Ishikawa (cell line): ENCODE measurements around the gene FAM114A1.

Experiments used
- CEBPB ChIP-seq: IDR thresholded peaks from 2 replicates; pipeline ENCODE4 v1.6.1; 2012
- CREB1 ChIP-seq: IDR thresholded peaks from 2 replicates; pipeline ENCODE4 v1.6.1; 2012; ENCODE audit warnings: low read depth
- EGR1 ChIP-seq: IDR thresholded peaks from 2 replicates; pipeline ENCODE4 v1.6.1; 2012
- EP300 ChIP-seq: IDR thresholded peaks from 2 replicates; pipeline ENCODE4 v1.6.1; 2012; ENCODE audit warnings: borderline replicate concordance
- FOXM1 ChIP-seq: IDR thresholded peaks from 2 replicates; pipeline ENCODE4 v1.6.1; 2012; ENCODE audit warnings: low read depth, borderline replicate concordance
- NFIC ChIP-seq: IDR thresholded peaks from 2 replicates; pipeline ENCODE4 v1.6.1; 2012
- RAD21 ChIP-seq: IDR thresholded peaks from 2 replicates; pipeline ENCODE4 v1.6.1; 2012; ENCODE audit warnings: low read depth
- TAF1 ChIP-seq: IDR thresholded peaks from 2 replicates; pipeline ENCODE4 v1.6.1; 2012; ENCODE audit warnings: low read depth, mild to moderate bottlenecking
- TCF12 ChIP-seq: IDR thresholded peaks from 2 replicates; pipeline ENCODE4 v1.6.1; 2012; ENCODE audit warnings: low read depth
- TEAD4 ChIP-seq: IDR thresholded peaks from 2 replicates; pipeline ENCODE4 v1.6.1; 2012
- YY1 ChIP-seq: IDR thresholded peaks from 2 replicates; pipeline ENCODE4 v1.6.1; 2012; ENCODE audit warnings: low read depth
- ZBTB7A ChIP-seq: IDR thresholded peaks from 2 replicates; pipeline ENCODE4 v1.6.1; 2012; ENCODE audit warnings: low read depth
- TF ChIP-seq, protein P1 (sequence below): IDR thresholded peaks from 2 replicates; pipeline ENCODE4 v1.6.1; 2012
- TF ChIP-seq, protein P2 (sequence below): IDR thresholded peaks from 2 replicates; pipeline ENCODE4 v1.6.1; 2012; ENCODE audit warnings: low read depth, mild to moderate bottlenecking
- TF ChIP-seq, protein P3 (sequence below): IDR thresholded peaks from 2 replicates; pipeline ENCODE4 v1.6.1; 2012

Gene FAM114A1

DNA sequence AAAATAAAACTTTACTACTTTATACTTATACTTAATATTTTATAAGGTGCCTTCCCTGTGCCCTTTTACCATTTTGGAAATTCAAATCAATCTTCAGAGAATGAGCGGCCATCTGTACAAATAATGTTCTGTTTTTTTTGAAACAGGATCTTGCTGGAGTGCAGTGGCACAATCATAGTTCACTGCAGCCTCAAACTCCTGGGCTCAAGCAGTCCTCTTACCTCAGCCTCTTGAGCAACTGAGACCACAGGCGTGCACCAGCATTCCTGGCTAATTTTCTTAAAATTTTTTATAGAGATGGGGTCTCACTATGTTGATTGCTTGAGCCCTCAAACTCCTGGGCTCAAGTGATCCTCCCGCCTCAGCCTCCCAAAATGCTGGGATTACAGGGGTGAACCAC is 53.5 kb downstream of the FAM114A1 start:
- TF ChIP-seq YY1 (no peak), NFIC (no peak), CREB1 (no peak), TEAD4 (no peak), CEBPB (no peak), ZBTB7A (no peak), RAD21 (no peak), TAF1 (no peak), EP300 (no peak), FOXM1 (no peak), TCF12 (no peak)
- TF ChIP-seq, protein P1, sequence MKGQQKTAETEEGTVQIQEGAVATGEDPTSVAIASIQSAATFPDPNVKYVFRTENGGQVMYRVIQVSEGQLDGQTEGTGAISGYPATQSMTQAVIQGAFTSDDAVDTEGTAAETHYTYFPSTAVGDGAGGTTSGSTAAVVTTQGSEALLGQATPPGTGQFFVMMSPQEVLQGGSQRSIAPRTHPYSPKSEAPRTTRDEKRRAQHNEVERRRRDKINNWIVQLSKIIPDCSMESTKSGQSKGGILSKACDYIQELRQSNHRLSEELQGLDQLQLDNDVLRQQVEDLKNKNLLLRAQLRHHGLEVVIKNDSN: no peak
- TF ChIP-seq, protein P2, sequence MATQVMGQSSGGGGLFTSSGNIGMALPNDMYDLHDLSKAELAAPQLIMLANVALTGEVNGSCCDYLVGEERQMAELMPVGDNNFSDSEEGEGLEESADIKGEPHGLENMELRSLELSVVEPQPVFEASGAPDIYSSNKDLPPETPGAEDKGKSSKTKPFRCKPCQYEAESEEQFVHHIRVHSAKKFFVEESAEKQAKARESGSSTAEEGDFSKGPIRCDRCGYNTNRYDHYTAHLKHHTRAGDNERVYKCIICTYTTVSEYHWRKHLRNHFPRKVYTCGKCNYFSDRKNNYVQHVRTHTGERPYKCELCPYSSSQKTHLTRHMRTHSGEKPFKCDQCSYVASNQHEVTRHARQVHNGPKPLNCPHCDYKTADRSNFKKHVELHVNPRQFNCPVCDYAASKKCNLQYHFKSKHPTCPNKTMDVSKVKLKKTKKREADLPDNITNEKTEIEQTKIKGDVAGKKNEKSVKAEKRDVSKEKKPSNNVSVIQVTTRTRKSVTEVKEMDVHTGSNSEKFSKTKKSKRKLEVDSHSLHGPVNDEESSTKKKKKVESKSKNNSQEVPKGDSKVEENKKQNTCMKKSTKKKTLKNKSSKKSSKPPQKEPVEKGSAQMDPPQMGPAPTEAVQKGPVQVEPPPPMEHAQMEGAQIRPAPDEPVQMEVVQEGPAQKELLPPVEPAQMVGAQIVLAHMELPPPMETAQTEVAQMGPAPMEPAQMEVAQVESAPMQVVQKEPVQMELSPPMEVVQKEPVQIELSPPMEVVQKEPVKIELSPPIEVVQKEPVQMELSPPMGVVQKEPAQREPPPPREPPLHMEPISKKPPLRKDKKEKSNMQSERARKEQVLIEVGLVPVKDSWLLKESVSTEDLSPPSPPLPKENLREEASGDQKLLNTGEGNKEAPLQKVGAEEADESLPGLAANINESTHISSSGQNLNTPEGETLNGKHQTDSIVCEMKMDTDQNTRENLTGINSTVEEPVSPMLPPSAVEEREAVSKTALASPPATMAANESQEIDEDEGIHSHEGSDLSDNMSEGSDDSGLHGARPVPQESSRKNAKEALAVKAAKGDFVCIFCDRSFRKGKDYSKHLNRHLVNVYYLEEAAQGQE: no peak
- TF ChIP-seq, protein P3, sequence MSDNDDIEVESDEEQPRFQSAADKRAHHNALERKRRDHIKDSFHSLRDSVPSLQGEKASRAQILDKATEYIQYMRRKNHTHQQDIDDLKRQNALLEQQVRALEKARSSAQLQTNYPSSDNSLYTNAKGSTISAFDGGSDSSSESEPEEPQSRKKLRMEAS: no peak

DNA sequence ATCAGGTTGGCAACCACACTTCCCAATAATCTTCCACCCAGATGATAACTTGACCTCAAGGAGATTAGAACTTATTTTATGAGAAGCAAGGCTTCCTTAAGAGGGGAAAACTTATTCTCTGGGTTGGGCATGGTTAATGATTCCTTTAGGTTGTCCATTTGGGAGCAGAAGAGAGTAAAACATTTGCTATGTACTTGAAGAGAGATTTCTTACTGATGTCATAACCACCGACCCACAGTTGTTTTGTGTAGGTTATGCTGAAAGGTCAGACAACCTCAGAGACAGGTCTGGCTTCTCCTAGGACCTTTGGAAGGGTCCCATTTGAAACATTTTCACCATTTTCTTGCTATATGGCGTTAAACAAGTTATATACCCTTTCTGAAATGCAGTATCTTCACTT is 56.1 kb downstream of the FAM114A1 start:
- no peak for TF ChIP-seq YY1
- TF ChIP-seq FOXM1: no peak
- no peak for TF ChIP-seq RAD21
- TF ChIP-seq EGR1: no peak
- TF ChIP-seq ZBTB7A: no peak
- TF ChIP-seq TEAD4: no peak
- no peak for TF ChIP-seq TCF12
- no peak for TF ChIP-seq EP300
- TF ChIP-seq, protein P1: no peak
- no peak for TF ChIP-seq CREB1
- TF ChIP-seq, protein P2: no peak
- TF ChIP-seq, protein P3: no peak
- TF ChIP-seq CEBPB: no peak
- no peak for TF ChIP-seq NFIC
- no peak for TF ChIP-seq TAF1

DNA sequence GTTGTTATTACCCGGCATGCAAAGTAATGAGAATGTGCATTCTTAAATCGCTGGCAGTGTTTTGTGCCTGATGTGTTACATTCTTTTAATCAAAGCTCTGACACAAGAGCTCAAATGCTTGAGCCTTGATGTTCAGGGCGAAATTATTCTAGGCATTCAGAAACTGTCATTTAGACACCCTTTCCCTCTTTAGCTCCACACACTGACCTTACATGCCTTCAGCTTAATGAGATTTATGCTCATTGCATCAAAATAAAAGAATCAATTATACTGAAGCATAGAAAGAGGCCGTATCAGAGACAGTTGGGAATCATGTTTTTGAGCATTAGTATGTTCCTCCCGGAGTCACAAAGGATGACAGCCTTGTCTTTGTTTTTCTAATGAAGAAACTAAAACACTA is 56.7 kb downstream of the FAM114A1 start:
- TF ChIP-seq RAD21 (no peak), ZBTB7A (no peak), NFIC (no peak), FOXM1 (no peak)
- TF ChIP-seq, protein P2: no peak

DNA sequence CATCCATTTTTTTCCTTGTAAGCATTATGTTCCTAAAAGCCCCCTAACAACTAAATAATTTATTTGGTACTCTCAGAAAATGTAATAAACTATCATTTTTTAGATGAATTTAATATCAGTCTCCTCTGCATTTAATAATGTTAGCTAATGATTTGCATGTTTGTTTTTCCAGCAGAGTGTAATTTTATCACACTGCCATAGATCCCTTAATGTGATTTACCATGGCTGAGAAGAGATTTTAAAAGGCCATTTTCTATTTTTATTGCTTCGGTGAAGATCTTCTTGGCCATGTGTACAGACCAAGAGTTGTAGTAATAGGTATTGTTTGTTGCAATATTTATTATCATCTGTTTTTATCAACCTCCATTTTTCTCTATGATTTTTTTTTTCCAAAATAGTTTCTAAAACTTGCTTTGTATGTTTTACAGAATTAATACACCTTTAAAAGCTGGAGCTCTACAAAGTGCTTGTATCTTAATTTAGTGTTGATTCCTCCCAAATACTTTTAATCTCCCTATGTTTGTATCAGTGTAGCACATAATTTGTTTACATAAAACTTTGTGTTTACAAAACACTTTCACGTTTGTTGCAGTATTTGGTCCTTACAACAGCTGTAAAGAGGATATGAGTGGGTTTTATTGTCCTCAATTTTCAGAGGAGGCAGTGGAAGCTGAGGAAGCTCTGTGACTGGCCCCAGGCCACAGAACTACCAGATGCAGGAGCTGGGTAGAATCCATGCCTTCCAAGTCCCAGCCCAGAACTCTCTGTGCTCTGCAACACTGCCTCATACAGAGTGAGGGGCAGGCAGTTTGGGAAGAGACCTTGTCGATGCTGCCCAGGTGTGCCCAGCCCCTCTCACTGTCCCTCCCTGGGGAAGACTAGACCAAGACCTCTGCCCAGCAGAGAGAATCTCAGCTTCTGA is 58.1 kb downstream of the FAM114A1 start:
- TF ChIP-seq RAD21 (no peak), FOXM1 (no peak), CEBPB (no peak), NFIC (no peak), TEAD4 (no peak), CREB1 (no peak), TCF12 (no peak)
